Astrocyte of the spinal cord (primary cell): ENCODE results near the gene SCYL2.

ENCODE experiments used
- DNase-seq: peaks from one replicate; pipeline ENCODE4 v3.0.0; 2011; ENCODE audit warnings: low read depth, low spot score
- H3K4me3 ChIP-seq: 2 replicates; pipeline ENCODE4 v1.5.1; 2011; ENCODE audit warnings: low read depth, mild to moderate bottlenecking, low read length, moderate library complexity
- CTCF ChIP-seq: IDR thresholded peaks from 2 replicates; pipeline ENCODE4 v1.5.1; 2012; ENCODE audit warnings: low read depth, mild to moderate bottlenecking, low read length, inconsistent platforms
- in situ Hi-C: cut with HindIII; loops from 2 replicates; pipeline ENCODE4 v1.10.0; 2017; ENCODE audit warnings: low sequenced_read_pairs

Gene SCYL2

DNA sequence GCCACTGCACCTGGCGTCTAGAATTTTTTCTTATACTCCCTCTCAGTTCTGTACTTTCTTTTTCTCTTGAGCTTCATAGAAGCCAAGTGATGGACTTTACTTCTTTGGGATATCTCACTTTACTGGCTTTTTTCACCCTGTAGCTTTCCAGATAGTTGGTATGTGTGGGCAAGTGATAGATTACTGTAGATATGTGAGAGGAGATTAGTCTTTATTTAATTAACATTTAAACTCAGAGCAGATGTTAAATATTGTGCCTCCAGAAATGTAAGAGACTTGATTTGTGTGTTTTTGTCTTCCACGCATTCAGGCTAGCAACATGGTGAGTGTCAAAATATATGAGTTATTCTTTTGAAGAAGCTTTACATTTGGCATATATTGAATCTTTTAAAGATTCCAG lies 50.4 kb downstream of the SCYL2 start:
- TF ChIP-seq CTCF: no peak
- in situ Hi-C loops: no loop called here
- DNase-seq: no peak
- H3K4me3 ChIP-seq: no peak overlapping the region

GRCh38 chr12:100324498-100324897 lies 57.5 kb downstream of the SCYL2 start:
- in situ Hi-C loops: no loop called here
- no peak for TF ChIP-seq CTCF
- H3K4me3 ChIP-seq: no peak overlapping the region
- DNase-seq: no peak

DNA sequence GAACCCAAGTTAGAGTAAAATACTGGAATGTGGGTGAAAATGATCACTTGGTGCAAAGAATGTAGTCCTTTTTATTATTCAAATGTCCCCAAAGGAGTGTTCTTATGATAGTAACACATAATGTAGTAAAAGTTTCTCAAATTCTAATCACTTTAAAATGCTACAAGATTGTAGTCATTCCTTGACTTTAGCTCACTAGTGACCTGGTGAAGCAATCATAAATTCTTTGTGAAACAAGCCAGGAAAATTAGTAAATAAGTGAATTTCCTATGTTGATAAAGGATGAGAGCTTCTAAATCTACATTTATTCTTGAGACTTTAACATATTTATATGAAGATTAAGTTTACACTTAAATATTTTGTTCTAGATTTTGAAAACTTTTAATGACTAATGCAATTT lies 59.2 kb downstream of the SCYL2 start:
- no peak for DNase-seq
- no peak for TF ChIP-seq CTCF
- in situ Hi-C loops: no loop called here
- no peak overlapping the region for H3K4me3 ChIP-seq

GRCh38 chr12:100329800-100330199 lies 62.8 kb downstream of the SCYL2 start:
- DNase-seq: no peak
- no peak overlapping the region for H3K4me3 ChIP-seq
- in situ Hi-C loops: no loop called here
- TF ChIP-seq CTCF: no peak

DNA sequence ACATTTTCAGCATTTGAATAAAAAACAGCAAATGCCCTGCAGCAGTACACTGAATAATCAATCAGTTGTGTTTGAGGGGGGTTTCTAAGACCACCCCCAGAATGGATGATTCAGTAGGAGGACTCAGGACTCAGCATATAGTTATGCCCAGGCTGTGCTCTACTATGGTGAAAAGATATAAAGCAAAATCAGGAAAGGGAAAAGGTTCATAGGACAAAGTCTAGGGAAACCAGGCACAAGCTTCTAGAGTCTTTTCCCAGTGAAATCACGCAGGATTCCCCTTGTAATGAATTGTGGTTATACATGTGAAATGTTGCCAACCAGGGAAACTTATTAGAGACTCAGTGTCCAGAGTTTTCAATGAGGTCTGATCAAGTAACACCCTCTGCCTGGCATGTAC lies 64.9 kb downstream of the SCYL2 start:
- in situ Hi-C loops: no loop called here
- no peak for DNase-seq

DNA sequence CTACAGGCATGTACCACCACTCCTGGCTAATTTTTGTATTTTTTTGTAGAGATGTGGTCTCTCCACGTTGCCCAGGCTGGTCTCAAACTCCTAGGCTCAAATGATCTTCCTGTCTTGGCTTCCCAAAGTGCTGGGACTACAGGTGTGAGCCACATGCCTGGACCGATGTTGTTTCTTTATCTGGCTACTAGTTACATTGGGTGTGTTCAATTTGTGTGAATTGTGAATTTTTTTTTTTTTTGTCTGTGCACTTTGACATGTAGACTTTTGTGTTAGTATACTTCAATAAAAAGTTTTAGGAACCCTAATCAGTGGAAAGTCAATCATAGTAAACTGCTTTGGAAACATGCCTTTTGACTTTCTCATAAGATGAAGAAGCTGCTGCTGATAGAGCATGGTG lies 65.9 kb downstream of the SCYL2 start:
- no peak for TF ChIP-seq CTCF
- no peak for DNase-seq
- no peak overlapping the region for H3K4me3 ChIP-seq
- in situ Hi-C loops: no loop called here

More for the DNA sequence above, 64.9 kb downstream of the SCYL2 start:
- no peak for TF ChIP-seq CTCF
- no peak overlapping the region for H3K4me3 ChIP-seq

DNA sequence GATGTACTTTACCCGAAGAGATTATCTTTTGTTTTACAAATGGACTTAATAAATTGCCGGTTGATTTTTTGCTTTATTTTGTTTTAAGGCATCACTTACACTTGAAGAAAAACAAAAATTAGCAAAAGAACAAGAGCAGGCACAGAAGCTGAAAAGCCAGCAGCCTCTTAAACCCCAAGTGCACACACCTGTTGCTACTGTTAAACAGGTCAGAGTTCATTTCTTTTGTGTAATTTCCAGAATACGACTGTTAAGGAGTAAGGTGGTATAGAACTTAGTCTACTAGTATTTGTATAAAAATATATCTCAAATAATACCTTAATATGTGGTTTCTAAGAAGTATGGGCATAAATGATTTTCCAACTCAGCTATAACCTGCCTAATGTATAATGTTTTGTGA lies 70.3 kb downstream of the SCYL2 start:
- H3K4me3 ChIP-seq: no peak overlapping the region
- in situ Hi-C loops: no loop called here
- DNase-seq: no peak
- no peak for TF ChIP-seq CTCF
